GM19468 (cell line): ENCODE measurements around the gene MBTPS1.

Experiments
- ATAC-seq: cut with Tn5 transposase; IDR thresholded peaks from one replicate; pipeline ENCODE4 v1.9.1; 2021; ENCODE audit warnings: mild to moderate bottlenecking, moderate library complexity, moderate number of reproducible peaks; ENCODE audit not compliant: unreplicated experiment; ENCODE audit errors: extremely low read depth

Gene MBTPS1

DNA sequence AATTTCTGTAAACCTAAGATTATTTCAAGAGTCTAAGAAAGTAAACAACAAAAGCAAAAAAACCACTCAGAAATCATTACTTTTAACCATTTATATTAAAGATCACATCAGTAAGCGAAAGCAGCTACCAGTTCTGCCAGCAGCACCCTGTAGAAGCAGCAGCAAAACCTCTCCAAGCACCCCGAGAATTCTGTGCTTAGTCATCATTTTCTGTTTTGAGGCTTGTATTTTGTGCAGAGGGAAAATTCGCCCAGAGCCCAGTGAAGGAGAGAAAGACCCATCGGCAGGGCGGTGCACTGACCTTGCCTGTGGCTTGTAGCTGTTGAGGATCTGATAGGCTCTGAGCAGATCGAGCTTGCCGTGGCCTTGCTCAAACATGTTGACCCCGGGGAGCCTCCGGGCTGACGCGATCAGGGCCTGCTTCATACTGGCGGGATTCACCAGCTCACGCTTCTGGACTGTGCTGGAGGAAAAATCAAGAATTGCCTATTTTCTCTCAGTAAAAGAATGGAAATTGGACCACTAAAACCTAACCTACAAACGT lies 35.2 kb downstream of the MBTPS1 start:
- ATAC-seq: no peak

GRCh38 chr16:84080813-84081212 lies 35.9 kb downstream of the MBTPS1 start:
- no peak for ATAC-seq

GRCh38 chr16:84080378-84080777 lies 36.4 kb downstream of the MBTPS1 start:
- ATAC-seq: no peak

- no peak for ATAC-seq
Observed at GRCh38 chr16:84079664-84080063, 37.1 kb downstream of the MBTPS1 start.

GRCh38 chr16:84075376-84075775 lies 41.4 kb downstream of the MBTPS1 start:
- ATAC-seq: no peak

DNA sequence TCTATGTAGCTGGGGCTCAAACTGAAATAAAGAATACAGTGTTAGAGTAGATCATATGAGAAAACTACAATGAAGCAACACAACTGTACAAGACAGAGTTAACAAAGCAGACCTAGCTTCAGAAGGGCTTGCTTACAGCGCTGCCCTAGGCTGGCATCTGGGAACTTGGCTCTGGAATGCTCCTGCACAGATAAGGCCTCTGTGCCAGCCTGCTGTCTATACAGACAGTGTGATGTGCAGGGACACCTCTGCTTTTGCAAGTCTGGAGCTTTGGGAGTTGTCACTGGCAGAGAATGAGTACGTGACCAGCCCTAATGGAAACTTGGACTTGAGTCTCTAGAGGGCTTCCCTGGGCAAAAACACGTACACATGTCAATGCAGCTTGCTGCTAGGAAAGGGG lies 42.0 kb downstream of the MBTPS1 start:
- ATAC-seq: no peak

DNA sequence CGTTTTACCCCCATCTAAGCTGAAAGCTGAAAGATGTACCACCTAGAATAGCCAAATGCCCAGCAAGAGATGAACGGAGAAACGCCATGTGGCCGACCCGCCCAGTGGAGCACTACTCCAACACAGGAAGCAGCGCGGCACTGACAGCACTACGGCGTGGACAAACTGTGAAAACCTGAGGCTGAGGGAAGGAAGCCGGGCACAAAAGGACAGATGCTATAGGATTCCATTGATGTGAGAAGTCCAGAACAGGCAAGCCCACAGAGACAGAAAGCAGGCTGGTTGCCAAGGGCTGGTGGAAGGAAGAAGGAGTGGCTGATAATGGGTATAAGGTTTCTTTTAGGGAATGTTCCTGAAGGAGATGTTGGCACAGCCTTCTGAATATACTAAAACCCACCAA lies 44.7 kb downstream of the MBTPS1 start:
- no peak for ATAC-seq

DNA sequence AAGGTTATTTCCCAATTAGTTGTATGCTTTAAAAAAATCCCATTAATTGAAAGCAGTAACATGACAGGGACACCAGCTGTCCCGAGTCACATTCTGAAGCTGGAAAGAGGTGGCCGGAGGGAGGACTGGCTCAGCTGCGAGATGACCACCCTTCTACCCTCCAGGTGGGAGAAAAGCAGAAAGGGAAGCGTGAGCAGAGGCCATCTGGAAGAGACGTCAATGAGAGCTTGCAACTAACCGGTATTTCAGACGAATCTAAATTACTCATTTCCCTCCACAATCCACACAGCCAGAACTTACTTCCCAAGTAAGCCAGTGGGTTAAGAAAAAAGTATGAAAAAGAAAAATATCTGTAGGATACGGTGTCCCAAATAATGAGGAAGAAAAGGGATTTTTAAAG lies 45.6 kb downstream of the MBTPS1 start:
- ATAC-seq: no peak

- ATAC-seq: no peak
Observed at GRCh38 chr16:84069540-84069939, 47.2 kb downstream of the MBTPS1 start.

GRCh38 chr16:84068783-84069462 lies 47.8 kb downstream of the MBTPS1 start:
- ATAC-seq: no peak

DNA sequence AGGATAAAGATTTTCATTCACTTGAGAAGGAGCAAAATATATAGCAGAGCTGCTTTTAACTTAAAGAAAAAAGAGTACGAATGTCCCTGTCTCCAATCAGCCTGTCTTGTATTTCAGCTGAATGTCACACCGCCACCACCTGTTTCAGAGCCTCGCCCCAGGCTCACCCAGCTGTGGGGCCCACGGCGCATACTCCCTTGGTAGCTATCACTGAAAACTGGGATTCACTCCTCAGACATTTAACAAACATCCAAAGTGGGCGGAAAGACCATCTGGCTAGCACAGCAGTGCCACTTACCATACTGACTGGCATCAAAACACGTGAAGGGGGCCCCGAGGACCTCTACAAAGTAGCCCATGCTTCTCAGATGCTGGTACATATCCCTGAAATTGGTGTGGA lies 48.7 kb downstream of the MBTPS1 start:
- no peak for ATAC-seq

DNA sequence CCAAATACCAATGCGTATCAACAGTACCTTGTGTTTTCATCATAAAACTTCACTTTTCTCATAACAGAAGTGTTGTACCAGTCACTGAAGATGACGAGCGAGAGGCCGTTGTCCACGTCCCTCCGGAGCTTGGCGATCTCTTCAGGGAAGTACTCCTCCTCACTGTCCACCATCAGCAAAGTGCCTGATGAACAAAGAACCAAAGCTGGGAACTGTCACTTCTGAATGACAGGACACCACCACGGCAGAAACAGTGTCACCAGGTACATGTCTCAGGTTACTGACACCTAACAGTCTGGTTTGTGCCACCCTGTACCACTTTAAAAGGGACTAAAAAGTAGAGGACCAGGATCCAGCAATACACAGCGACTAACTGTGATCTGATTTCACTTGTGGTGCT lies 49.1 kb downstream of the MBTPS1 start:
- no peak for ATAC-seq

DNA sequence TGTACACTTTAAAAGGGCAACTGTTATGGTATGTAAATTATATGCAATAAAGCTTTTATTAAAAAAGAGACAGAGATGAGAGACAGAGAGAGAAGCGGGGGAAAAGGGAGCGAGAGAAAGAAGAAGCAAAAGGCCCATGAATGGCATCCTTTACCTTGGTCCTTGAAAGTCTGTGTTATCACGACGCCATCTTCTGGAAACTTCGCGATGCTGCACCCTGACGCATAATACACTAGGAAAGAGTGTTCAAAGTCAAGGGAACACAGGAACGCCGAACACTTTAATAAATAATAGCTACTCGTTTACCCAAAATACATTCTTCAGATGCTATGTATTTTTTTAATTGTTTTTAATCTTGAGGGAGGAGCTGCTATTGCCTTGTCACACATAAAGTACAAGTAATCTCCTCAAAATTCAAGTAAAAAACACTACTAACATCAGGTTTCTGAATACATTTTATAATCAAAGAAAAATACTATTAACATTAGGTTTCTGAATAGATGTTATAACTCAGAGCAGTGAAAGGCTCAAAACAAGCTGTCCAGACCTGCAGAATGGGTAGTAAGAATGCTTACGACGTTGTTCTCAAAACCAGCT lies 51.1 kb downstream of the MBTPS1 start:
- no peak for ATAC-seq

DNA sequence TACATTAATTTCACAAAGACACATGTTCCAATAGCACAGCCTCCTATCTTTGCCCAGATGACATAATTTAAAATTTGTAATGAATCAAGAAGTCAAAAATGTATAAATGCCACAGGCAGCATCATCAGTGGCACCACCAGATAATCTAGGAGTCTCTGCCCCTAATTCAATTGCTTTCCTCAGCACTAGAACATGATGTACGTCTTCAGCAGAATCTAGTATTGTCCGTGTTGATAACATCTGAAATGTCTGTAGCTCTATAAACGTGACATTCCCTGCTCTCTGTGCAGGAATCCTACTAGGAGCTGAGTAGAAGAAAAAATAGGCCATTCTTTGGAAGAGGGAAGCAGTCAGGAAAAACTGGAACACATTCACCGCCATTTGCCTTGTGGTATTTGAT lies 52.8 kb downstream of the MBTPS1 start:
- ATAC-seq: no peak

GRCh38 chr16:84062734-84063640 lies 53.8 kb downstream of the MBTPS1 start:
- no peak for ATAC-seq

- ATAC-seq: no peak
Observed at GRCh38 chr16:84061236-84061819, 55.4 kb downstream of the MBTPS1 start.

DNA sequence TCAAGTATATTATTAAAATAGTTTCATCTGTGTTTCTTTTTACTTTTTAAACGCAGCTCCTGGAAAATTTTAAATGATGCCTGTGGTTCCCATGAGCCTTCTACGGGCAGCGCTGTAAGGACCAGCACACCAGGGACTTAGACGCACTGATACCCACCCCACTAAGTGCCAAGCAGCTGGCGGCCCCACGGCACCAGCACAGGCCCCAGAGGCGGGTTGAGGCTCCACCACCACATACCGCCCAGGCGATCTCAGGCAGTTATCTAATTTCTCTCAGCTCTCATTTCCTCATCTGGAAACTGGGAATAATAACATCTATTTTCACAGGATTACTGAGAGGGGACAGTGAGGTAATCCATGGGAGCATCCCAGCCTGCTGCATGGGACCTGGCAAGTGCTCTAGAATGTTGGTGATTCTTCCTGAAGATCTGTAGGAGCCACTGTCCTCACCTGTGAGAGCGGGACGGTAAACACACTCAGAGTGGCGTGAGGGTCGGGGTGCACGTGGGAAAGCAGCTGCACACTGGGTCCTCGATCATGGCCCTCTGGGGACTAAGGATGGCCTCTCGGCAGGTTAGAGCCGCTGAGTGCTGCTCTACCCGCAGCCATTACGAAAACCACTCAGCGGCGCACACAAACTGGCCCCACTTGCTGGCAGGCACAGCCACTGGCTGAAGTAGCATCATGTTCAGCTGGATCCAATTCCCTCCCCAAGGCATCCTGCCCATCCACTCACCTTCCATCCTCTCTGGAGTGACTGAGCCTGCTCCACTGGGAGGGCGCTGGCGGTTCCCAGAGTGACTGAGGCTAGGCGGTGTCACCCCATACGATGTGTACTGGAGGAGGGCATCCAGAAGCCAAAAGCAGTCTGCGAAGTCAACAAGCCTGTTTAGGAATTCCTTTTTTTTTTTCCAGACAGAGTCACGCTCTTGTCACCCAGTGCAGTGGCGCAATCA lies 56.5 kb downstream of the MBTPS1 start:
- no peak for ATAC-seq

DNA sequence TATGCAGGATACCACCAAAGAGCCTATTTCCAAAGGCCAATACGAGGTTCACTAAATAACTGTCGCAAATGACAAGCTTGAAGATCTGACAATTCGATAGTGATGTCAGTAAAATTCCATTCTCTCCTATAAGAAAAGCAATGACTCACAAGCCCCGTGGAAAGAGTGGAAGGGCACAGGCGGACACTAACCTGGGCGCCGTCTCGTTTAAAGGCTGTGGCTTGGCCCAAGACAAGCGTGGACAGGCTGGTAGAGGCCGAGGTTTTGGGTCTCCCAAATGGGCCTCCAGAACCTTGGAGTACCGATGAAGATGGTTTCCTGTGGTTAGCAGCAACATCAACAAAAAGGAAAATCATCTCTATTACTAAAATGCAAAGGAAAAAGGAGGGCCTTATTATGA lies 57.6 kb downstream of the MBTPS1 start:
- ATAC-seq: no peak

- ATAC-seq: no peak
Observed at GRCh38 chr16:84058664-84059063, 58.1 kb downstream of the MBTPS1 start.
